ENCODE data around the gene MBNL2. TPM values are rescaled to one million over a fixed set of nuclear protein-coding genes. Genes with fewer than 3 reads are reported as not detected.

MBNL2 gene
- total and polyA plus RNA-seq, 2 donors from 2014 or later, result 18.8 to 70.5 TPM

GRCh38 chr13:97262058-97262457 lies 39.9 kb downstream of the MBNL2 start:
- Histone ChIP-seq H3K9ac (ENCODE audit: low read length in 3 of 3) (no peak overlapping the region), H3K4me1 (ENCODE audit: control insufficient read depth in 2 of 3, insufficient read depth in 2 of 3, low read depth in 1 of 3, low read length in 3 of 3) (peaks cover 2 to 24% (median 23%) of the 10 kb centered on the region in 3 donors), H3K36me3 (ENCODE audit: control insufficient read depth in 2 of 3, insufficient read depth in 3 of 3, low read length in 3 of 3) (no peaks in the 10 kb centered on the region), H3K9me3 (ENCODE audit: control insufficient read depth in 2 of 3, insufficient read depth in 1 of 3, low read length in 3 of 3) (no peaks in the 10 kb centered on the region), H3K4me3 (ENCODE audit: low read length in 3 of 3) (no peak overlapping the region), H3K27ac (ENCODE audit: low read depth in 2 of 2, low read length in 2 of 2) (no peak overlapping the region), H3K27me3 (ENCODE audit: control insufficient read depth, insufficient read depth, low read length) (no peaks in the 10 kb centered on the region)
- DNase-seq, result no peak
- TF ChIP-seq CTCF (IDR thresholded peaks at IDR 0.05; ENCODE audit: borderline replicate concordance, extremely low read depth, insufficient read depth), result no peak
- no peak for FAIRE-seq
- intact Hi-C loops (cut with DNase I), result no loop called here

DNA sequence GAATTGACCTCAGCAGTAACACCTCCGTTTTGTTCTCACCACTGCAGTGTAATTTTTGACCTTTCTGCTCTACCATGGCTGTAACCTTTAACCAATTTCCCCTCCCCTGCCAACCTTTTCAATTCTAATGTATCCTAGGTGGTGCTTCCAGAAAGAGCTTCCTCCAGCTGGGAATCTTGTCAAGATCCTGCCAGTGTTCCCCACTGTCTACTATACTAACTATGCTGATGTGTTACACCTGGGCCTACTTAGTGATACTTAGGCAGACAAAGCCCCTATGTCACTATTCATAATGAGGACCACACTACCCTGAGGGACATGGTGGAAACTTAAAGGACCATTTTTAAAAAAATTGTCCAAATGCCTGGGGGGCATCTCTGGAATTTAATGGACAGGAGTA lies 41.0 kb downstream of the MBNL2 start:
- H3K9ac ChIP-seq (ENCODE audit: low read length in 3 of 3), result no peak overlapping the region
- H3K4me1 ChIP-seq (ENCODE audit: control insufficient read depth in 2 of 3, insufficient read depth in 2 of 3, low read depth in 1 of 3, low read length in 3 of 3), result peaks cover 0 to 20% (median 15%) of the 10 kb centered on the region in 3 donors
- no peaks in the 10 kb centered on the region for H3K36me3 ChIP-seq (ENCODE audit: control insufficient read depth in 2 of 3, insufficient read depth in 3 of 3, low read length in 3 of 3)
- no peak for TF ChIP-seq CTCF (IDR thresholded peaks at IDR 0.05; ENCODE audit: borderline replicate concordance, extremely low read depth, insufficient read depth)
- no peak for DNase-seq
- no peak overlapping the region for H3K27ac ChIP-seq (ENCODE audit: low read depth in 2 of 2, low read length in 2 of 2)
- no peaks in the 10 kb centered on the region for H3K9me3 ChIP-seq (ENCODE audit: control insufficient read depth in 2 of 3, insufficient read depth in 1 of 3, low read length in 3 of 3)
- no peaks in the 10 kb centered on the region for H3K27me3 ChIP-seq (ENCODE audit: control insufficient read depth, insufficient read depth, low read length)
- FAIRE-seq, result no peak
- intact Hi-C loops (cut with DNase I), result no loop called here
- H3K4me3 ChIP-seq (ENCODE audit: low read length in 3 of 3), result no peak overlapping the region

DNA sequence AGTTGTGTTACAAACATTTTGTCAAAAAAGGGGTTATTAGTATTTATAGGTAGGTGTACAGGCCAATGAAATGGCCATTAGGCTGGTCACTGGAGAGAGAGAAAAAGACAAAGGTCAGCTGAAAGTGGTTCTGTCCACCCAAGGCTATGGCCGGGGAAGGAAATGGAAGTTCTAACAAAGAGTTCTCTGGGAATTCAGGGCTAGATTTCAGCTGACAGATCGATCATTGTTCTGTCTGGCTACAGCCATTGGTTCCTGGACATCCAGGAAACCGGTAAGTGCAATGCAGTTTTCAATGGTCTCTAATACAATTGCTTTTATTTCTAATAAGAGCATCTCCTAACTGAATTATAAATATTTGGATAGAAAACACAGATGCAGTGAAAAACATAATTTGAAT lies 42.5 kb downstream of the MBNL2 start:
- no peak for DNase-seq
- no peak overlapping the region for H3K27ac ChIP-seq (ENCODE audit: low read depth in 2 of 2, low read length in 2 of 2)
- TF ChIP-seq CTCF (IDR thresholded peaks at IDR 0.05; ENCODE audit: borderline replicate concordance, extremely low read depth, insufficient read depth), result no peak
- H3K4me3 ChIP-seq (ENCODE audit: low read length in 3 of 3), result no peak overlapping the region
- no peak for FAIRE-seq
- intact Hi-C loops (cut with DNase I), result no loop called here
- H3K9ac ChIP-seq (ENCODE audit: low read length in 3 of 3), result no peak overlapping the region
- H3K9me3 ChIP-seq (ENCODE audit: control insufficient read depth in 2 of 3, insufficient read depth in 1 of 3, low read length in 3 of 3), result no peaks in the 10 kb centered on the region
- no peaks in the 10 kb centered on the region for H3K36me3 ChIP-seq (ENCODE audit: control insufficient read depth in 2 of 3, insufficient read depth in 3 of 3, low read length in 3 of 3)
- H3K4me1 ChIP-seq (ENCODE audit: control insufficient read depth in 2 of 3, insufficient read depth in 2 of 3, low read depth in 1 of 3, low read length in 3 of 3), result peaks cover 0 to 20% (median 19%) of the 10 kb centered on the region in 3 donors
- no peaks in the 10 kb centered on the region for H3K27me3 ChIP-seq (ENCODE audit: control insufficient read depth, insufficient read depth, low read length)

DNA sequence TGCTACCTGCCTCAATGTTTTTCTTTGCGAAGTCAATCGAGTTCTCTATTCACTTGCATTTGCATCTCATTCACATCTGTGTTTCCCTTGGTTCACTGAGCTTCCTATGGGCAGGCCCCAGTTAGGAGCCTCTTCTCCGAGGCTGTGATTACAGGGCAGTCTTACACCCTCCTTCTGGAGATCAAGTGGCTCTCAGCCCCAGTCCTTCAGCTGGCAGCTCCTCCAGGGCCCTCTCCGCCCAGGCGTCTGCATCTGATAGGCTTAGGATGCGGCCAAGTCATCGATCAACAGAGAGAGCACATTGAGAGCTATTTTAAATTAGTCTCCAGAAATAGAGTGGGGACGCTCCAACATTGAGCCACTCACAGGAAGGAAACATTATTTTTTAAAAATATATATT lies 44.2 kb downstream of the MBNL2 start:
- H3K9ac ChIP-seq (ENCODE audit: low read length in 3 of 3), result no peak overlapping the region
- H3K27me3 ChIP-seq (ENCODE audit: control insufficient read depth, insufficient read depth, low read length), result no peaks in the 10 kb centered on the region
- H3K27ac ChIP-seq (ENCODE audit: low read depth in 2 of 2, low read length in 2 of 2), result no peak overlapping the region
- TF ChIP-seq CTCF (IDR thresholded peaks at IDR 0.05; ENCODE audit: borderline replicate concordance, extremely low read depth, insufficient read depth), result no peak
- H3K36me3 ChIP-seq (ENCODE audit: control insufficient read depth in 2 of 3, insufficient read depth in 3 of 3, low read length in 3 of 3), result no peaks in the 10 kb centered on the region
- no peaks in the 10 kb centered on the region for H3K9me3 ChIP-seq (ENCODE audit: control insufficient read depth in 2 of 3, insufficient read depth in 1 of 3, low read length in 3 of 3)
- DNase-seq (no peak), FAIRE-seq (no peak)
- H3K4me3 ChIP-seq (ENCODE audit: low read length in 3 of 3), result no peak overlapping the region
- intact Hi-C loops (cut with DNase I), result no loop called here
- H3K4me1 ChIP-seq (ENCODE audit: control insufficient read depth in 2 of 3, insufficient read depth in 2 of 3, low read depth in 1 of 3, low read length in 3 of 3), result peaks cover 0 to 14% (median 13%) of the 10 kb centered on the region in 3 donors

Data from kidney (tissue), 14 donors.